GM19372 (cell line): ENCODE results near the gene STEAP1.
"Not testable (repeated sequence)": the region's sequence is repeated elsewhere in the genome, so short reads cannot be mapped to it uniquely, and the experiment has no call there.

Source experiments
- ATAC-seq: cut with Tn5 transposase; IDR thresholded peaks from one replicate; pipeline ENCODE4 v1.9.1; 2021; ENCODE audit warnings: mild to moderate bottlenecking, low read depth, moderate library complexity; ENCODE audit not compliant: unreplicated experiment

STEAP1 gene

DNA sequence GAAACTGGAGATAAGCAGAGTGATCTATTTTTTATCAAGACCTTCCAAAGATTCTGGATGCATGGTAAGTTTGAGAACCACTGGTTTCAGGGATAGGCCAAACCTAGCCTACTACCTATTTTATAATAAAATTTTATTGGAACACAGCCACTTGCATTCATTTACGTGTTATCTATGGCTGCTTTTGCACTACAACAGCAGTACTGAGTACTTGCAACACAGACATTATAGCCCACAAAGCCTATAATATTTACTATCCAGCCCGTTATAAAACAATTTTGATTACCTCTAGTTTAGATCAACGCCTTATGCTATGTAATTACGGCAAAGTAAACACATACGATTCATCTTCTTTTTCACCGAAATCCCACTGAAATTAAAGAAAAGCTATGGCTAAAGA lies 18.4 kb downstream of the STEAP1 start:
- no peak for ATAC-seq

DNA sequence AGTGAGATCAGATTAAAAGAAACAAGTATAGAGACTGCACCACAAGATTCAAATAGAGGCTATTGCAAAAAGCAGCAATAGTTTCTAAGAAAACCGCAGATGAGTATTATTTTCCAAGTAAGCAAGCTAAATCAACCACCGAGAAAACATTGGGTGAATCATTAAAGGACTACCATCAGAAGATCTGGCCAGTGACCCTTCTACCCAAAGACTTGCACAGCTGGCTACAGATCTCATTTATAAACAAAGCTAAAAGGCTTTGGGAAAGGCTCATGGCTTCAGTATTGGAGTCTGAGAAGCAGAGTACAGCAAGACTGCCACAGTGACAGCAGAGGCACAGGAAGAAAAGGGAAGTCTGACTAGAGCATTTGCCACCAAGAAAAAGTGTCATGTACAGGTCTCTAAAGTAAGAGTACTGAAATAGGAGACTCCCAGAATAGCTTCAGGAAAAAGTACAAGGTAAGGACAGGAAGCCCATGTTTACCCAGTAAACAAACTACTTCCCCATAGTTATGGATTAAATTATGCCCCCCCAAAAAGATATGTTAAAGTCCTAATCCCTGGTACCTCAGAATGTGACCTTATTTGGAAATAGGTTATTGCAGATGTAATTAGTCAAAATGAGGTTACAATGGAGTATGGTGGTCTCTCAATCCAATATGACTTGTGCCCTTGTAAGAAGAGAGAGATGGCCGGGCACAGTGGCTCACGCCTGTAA lies 19.0 kb downstream of the STEAP1 start:
- peak; percentile 95 for ATAC-seq

DNA sequence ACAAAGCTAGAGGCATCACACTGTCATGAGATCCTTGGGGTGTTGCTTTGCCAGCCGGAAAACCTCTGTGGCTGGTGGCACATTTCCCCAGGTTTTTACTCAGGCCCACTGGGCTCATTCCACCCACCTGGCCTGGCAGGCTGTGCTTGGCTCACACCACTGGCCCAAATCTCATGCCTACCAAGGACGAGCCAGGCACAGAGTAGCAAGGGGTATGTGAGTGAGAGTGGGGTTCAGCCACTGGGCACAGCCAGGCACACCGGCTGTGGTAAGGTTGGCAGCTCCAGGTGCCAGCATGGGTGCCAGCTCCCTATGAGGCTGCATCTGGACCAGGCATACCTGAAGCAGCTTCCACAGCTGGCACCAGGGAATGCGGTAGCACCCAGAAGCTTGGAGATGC lies 21.4 kb downstream of the STEAP1 start:
- no peak for ATAC-seq

DNA sequence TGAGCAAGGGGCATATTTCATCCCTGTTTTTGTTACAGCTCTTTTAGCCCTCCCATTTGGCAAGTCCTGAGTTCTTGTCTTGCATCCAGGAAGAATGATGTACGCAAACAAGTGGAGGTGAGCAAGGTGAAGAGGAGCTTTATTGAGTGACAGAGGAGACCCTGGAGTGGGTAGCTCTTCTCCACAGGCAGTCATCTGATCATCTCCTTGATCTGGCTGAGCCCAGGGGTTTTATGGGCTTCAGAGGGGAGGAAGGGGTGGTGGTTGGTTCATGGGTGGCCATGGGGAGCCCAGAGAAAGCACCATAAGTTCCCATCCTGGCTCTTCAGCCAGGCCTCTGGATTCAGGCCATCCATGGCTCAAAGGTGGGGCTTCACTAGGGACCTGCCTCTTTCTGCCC lies 21.9 kb downstream of the STEAP1 start:
- no peak for ATAC-seq

DNA sequence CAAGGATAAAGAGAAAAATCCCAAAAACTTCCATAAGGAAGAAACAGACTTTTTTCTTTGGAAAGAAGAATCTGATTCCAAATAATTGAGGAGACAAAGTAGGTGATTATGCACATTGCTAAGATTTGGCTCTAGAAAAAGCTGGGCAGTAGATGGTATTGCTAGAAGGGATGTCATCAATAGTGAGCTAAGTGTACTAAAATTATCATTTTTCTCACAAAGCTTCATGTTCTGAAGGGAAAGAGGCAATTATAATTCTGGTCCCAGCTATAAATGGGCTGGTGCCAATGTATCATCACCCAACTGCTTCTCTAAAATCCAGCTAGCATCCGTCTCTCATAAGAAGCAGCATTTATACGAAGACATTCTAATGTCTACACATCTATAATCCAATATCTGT lies 23.9 kb downstream of the STEAP1 start:
- ATAC-seq: no peak

DNA sequence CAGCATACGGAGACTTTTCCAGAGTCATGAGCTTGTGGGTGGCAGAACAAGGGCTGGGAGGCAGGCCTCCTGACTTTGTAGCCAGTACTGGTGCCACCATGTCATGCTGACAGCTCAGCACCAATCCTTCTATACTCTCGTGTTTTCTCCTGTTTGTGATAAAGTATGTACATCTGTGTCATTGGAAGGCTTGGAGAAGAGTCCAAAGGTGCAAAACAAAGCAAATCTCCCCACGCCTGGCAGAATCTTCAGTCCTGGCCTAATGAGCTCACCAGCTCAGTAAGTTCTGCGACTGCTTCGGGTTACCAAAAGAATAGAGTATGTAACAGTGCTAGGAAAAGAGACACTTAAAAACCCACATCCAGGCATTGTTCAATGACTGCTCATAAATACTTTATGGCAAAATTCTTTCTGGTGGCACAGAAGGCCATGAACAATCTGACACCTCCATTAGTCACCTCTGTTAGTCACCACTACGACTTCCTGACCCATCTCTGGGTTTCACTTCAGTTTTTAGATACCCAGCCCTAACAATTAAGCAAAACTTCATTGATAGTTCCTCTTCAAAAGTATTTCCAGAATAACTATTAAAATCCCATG lies 24.5 kb downstream of the STEAP1 start:
- peak; percentile 94 for ATAC-seq

DNA sequence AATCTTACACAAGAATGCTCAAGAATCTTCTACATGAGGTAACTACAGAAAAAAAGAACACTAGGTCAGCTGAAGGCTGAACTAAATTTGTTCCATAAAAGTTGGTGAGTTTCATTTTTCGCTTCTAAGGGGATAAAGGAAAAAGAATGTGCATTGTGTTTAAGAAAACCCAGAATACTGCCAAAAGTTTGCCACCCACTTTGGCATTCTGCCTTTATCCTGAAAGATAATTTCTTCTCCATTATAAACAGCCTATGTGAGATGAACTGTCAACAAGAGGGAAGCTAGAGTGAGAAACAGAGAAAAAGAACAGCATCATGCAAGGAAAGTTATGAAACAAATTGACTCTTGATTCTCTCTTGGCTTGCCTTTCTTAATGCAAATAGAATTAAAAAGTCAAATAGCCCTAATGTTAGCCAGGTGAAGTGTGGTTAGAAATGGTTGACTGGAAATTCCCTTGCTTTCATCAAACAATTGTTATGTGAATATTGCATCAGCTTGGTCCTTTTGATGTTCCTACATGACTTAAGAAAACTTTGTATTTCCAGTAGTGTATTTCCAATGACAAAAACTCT lies 25.8 kb downstream of the STEAP1 start:
- no peak for ATAC-seq

DNA sequence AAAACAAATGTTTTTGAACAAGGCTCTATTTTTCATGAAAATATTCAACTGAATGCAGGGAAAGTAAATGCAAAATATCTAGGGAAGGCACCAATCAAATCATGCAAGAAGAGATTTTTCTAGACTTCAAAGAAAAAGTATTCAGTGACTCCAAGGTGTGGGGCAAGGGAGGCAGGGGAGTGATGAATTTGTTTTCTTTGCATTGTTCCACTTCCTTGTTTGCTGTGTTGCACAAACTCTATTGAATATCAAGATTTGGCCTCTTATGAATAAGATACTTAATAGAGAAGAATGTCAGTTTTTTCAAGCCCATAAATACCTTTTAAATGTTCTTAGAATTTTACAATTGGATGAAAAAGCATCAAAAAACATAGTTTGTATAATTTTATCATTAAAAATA lies 26.4 kb downstream of the STEAP1 start:
- ATAC-seq: no peak

DNA sequence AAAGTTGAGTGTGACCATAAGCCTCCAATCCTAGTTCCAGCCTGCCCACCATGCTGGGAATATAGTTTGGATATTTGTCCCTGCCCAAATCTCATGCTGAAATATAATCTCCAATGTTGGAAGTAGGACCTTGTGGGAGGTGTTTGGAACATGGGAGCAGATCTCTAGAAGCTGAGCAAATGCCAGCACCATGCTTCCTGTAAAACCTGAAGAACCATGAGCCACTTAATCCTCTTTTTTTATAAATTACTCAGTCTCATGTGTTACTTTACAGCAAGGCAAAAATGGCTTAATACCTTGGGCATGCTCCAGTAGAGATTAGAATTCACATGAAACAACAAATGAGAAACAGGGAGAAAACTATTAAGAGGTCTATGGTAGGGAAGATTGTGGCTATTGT lies 27.2 kb downstream of the STEAP1 start:
- ATAC-seq: no peak

DNA sequence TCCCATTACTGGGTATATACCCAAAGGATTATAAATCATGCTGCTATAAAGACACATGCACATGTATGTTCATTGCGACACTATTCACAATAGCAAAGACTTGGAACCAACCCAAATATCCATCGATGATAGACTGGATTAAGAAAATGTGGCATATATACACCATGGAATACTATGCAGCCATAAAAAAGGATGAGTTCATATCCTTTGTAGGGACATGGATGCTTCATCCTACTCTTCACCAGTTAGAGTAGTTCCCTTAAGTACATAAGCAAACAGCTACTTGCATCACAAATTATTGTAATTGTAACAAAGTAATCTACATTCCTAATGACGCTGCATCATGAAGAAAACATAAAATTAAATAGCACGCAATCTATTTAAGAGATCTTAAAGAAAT lies 32.0 kb downstream of the STEAP1 start:
- not testable (repeated sequence) for ATAC-seq

DNA sequence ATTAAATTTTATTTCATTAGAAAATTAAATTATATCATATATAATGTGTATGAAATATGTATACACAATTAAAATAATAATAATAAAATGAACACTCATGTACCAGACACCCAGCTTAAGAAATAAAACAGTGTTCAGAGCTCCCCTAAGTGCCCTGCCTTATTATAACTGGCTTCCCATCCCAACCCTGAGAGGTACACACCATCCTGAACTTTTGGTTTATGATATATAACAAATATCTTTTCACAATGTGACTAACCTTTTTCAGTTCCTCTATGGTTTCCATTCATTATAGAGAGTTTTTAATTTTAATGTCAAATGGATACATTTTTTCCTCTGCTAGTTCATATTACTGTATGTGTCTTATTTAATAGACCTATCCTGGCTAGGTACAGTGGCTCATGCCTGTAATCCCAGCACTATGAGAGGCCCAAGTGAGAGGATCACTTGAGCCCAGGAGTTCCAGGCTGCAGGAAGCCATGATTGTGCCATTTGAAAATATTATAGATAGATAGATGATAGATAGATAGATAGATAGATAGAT lies 33.3 kb downstream of the STEAP1 start:
- ATAC-seq: no peak

DNA sequence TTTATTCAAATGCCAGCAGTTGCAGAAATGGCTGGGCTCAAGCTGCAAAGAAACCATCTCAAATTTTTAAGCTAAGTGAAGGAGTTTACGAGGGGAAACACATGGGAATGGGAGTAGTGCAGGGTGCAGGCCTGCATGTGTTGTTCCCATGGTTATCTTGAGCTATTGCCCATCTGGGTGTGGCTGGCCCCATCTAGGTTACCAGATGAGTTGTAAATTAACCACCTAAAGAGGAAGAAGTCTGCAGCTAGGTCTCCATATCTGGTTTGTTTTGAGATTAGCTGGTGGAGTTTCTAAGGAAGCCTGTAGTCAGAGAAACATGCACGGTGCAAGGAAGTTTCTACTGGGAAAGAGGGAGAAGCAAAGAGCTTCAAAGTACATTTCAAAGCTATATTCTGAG lies 34.0 kb downstream of the STEAP1 start:
- peak; percentile 85 for ATAC-seq

DNA sequence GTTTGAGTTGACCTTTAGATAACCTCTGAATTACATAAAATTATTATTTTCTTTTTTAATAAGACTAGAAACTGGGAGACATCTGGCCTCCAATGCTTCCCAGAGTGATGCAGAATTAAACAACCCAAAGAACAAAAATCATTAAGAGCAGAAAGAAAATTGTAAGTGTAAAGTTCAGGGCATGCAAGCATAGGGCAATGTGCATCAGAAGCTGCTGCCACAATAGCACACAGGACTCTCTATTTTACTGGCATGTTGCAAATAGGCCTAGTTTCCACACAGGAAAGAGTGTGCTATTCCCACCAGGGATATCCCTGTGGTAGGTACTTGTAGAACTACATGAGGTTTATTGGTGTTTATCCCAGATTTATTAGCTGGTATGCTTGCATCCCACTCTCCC lies 36.7 kb downstream of the STEAP1 start:
- no peak for ATAC-seq

DNA sequence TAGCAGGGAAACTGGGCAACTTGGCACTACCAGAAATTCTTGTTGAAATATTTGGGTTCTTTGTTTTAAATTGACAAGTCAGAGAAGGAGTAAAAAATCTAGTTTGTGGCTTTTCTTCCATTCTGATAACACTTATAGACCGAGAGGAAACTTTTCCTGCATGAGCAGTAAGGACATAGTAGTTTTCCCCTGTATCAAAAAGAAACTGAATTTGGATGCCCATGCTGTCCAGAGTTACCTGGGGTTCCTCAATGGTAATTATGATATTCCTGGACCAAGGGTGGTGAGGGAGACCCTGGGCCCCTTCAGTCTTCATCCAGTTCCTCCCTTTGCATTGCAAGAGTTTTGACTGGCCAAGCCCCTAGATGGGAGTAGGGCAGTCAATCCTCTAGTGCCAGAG lies 37.4 kb downstream of the STEAP1 start:
- no peak for ATAC-seq

DNA sequence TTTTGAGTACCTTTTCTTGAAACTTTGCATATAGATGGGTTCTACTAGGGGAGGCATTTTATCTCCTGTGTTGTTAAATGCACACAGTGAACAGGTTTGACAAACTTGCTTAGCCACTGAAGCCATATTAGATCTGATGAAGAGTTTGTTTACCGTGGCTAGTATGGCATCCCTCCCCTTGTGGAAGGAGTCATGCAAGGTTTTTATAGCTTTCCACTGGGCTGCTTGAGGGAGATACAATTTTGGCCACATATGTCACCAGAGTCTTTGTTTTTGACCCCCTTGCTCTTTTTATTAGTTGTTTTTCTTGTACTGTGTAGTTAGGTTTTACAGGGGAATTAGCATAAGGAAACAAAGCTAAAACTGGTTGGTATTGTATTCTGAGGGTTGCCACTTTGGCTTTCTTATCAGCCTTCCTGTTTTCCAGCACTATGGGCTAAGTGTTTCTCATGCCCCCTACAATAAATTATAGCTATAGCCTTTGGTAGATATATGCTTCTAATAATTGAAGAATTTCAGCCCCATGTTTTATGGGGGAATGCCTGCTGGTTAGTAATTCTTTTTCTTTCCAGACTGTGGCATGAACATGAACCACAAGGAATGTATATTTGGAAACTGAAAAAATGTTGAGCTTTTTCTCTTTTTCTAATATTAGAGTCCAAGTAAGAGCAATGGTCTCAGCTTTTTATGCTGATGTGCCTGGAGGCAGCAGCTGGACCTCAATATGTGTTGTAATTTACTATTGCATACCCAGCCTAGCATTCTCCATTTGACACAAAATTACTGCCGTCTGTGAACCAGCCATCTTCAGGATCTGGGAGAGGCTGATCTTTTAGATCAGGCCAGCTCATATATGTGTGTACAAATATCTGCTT lies 38.8 kb downstream of the STEAP1 start:
- ATAC-seq: no peak

DNA sequence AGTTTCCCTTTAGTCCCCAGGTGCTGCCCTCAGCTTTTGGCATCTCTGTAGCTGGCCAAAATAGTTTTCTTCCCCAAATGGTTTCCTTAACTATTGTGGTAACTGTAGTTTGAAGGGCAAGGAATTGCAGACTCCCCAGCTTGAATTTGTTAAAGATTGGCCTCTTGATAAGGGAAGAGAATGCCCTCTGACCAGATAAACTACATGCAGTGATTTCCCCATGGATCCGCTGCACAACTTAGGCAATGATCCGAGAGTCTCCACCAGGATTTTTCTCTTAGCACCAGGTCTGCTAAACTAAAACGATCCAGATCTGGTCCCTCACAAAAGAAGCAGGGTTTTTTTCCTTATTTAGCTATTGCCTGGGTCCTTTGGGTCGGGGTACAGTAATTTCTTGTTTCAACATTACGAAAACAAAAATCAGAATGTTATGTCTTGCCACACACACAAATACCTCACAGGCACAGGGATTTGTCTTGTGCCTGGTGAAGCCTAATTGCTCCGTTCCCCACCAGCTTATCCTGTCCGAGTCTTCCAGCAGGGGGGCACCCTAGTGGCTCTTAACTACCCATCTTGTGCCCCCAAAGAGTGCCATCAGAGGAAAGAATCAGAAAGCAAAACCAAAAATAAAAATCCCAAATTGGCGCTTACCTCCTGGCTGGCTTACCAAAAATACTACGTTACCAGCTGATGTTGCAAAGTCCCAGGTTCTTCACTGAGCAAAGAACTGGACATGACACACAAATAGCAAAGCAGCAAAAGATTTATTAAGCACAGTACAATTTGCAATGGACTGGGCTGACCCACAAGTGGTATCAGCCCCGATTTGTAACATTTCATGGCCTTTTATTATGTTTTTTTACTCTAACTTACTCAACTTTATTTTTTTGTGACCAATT lies 40.9 kb downstream of the STEAP1 start:
- ATAC-seq: no peak

DNA sequence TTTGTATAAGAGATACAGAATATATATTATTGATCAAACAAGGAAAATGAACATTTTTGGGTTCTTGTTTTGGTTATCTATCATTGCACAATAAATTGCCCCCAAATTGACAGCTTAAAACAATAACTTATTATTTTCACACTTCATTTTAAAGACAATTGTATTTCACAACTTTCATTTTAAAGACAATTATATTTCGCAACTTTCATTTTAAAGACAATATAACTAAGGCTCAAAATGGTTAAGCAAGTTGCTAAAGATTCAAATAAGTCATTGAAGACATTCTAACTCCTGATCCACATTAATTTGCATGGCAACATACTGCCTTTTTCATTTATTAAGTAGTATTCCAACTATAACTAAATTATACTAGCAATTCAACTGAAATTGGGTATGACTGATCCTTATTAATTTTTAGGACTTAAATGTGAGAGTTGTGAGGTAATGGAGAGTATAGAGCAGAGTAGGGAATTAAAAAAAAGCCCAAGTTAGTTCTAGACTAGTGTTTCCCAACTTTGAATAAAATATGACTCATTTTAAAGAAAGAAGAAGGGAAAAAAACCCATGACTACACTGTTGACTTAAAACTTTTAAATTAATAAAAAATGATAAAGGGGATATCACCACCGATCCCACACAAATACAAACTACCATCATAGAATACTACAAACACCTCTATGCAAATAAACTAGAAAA lies 47.4 kb downstream of the STEAP1 start:
- no peak for ATAC-seq

DNA sequence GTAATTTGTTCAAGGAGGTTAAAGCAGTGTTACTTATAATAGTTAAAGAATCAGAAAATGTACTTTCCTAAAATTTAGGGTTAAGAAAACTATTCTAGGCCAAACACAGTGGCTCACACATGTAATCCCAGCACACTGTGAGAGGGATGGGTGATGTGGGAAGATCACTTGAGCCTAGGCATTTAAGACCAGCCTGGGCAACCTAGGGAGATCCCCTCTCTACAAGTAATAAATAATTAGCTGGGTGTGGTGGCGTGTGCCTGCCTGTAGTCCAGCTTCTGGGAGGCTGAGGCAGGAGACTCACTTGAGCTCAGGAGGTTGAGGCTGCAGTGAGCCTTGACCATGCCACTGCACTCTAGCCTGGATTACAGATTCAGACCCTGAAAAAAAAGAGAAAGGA lies 53.7 kb downstream of the STEAP1 start:
- no peak for ATAC-seq

DNA sequence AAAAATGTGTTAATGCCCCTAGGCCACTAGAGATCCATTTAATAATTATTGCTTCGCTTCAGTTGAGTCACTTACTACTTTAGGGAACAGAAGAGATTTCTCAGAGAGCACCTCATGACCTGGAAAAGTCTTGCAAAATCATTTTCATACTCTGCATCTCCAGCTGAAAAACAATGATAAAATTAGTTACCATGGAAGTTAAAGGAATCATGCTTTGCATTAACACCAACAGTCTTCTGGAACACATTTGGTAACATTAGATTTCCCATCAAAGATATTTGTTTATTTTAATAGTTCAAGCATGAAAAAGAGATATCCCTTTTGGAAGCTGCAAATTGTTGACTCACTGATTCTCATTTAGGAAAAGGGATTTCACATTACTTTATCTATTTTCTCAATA lies 55.5 kb downstream of the STEAP1 start:
- ATAC-seq: no peak
